Embryonic facial prominence (tissue), 1 donor: ENCODE measurements around the gene HMGN4.
A peak's percentile ranks its signal among the peaks of the same experiment; 100 is the strongest.
"Not testable (repeated sequence)": the region's sequence is repeated elsewhere in the genome, so short reads cannot be mapped to it uniquely, and the experiment has no call there.

Source experiments
- DNase-seq: peaks from one replicate; pipeline ENCODE4 v3.0.0-alpha.2; 2016; ENCODE audit errors: extremely low spot score

The HMGN4 gene

GRCh38 chr6:26537846-26538571 is at the start of gene HMGN4:
TSS of gene HMGN4 (plus strand) at chr6:26538366. CDS start at chr6:26545207, 6,841 bp downstream.
- peak; percentile 89 for DNase-seq

DNA sequence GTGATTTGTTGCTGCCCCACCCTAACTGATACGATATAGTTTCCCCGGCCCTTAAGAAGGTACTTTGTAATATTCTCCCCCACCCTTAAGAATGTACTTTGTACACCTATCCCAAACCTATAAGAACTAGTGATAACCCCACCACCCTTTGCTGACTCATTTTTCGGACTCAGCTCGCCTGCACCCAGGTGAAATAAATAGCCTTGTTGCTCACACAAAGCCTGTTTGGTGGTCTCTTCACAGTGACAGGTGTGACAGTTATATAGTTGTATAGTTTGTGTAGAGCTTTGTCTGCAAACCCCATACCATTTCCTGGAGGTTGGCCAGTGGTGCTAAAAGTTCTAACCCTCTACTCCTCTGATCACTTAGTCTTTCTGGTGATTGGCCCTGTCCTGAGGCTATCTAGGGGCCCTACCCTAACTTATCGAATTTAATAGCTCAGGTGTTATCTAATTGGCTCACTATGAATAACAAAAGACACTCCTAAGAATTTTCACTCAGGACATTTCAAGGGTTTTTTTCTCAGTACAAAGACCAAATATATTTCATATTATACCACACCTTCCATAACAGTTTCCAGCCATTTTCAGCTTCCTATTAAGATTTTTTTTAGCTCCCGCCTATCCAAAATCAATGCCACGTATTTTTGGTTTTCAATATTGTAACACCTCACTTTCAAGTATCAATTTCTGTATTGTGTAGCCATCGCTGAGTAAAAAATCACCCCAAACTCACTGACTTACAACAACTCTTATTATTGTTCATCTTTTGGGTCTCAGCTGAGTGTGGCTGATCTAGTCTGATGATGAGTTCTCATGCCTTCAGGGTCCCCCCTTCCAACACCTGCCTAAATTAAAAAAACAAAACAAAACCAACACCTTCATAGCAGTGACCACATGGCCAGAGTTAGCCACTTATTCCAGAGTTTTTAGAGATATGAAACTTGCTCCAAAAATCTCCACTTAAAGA is 47.9 kb upstream of the HMGN4 start:
- DNase-seq, result no peak

- DNase-seq, result no peak
Observed at GRCh38 chr6:26491604-26492003, 46.6 kb upstream of the HMGN4 start.

- no peak for DNase-seq
Observed at GRCh38 chr6:26493258-26493657, 44.9 kb upstream of the HMGN4 start.

- DNase-seq, result no peak
Observed at GRCh38 chr6:26494117-26494516, 44.0 kb upstream of the HMGN4 start.

- DNase-seq, result no peak
Observed at GRCh38 chr6:26495281-26495680, 42.9 kb upstream of the HMGN4 start.

DNA sequence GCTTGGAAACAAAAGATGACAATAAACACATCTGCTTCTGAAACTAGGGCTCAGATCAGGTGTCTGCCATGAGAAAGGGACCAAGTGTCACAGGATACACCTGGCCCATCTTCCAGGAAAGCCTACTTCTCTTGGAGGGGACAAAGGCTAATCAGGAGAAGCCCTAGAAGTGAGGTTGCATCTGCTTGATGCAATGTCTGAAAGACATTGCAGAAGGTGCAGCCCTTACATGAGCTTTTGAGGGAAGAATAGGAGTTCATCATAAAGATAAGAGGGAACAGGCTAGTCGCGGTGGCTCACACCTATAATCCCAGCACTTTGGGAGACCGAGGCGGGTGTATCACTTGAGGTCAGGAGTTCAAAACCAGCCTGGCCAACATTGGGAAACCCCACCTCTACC is 40.6 kb upstream of the HMGN4 start:
- DNase-seq, result no peak

DNA sequence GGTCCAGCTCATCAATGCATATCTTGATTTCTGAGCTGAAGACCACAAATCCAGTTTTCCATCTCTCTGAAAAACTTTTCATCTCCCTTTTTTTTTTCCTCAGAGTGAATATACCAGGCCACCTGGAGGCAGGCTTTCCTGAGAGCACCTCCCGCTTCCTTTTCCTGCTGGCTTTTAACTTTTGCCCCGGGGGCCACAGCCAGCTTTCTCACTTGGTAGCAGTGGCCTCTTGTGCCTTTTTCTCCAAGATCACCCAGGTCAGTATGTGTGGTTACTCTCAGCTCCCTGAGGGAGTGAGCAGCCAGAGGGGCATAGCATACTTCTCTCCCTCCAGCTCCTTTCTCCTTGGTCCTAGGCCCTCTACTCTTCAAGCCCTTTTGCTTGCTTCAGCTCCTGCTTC is 38.1 kb upstream of the HMGN4 start, which contains the start of gene BTN1A1:
TSS of gene BTN1A1 (plus strand) at position 202 of the 400 bp plus-strand sequence. CDS start 984 bp downstream, outside the sequence.
- no peak for DNase-seq

DNA sequence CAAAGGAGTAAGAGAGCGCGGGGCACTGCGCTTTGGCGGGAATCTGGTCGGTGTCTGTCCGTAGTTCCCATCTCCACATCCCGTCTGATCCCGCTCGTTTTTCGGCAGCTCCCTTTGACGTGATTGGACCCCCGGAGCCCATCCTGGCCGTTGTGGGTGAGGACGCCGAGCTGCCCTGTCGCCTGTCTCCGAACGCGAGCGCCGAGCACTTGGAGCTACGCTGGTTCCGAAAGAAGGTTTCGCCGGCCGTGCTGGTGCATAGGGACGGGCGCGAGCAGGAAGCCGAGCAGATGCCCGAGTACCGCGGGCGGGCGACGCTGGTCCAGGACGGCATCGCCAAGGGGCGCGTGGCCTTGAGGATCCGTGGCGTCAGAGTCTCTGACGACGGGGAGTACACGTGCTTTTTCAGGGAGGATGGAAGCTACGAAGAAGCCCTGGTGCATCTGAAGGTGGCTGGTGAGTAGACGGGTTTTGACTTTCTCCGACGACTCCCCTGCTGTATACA is 36.6 kb upstream of the HMGN4 start:
- DNase-seq, result no peak

DNA sequence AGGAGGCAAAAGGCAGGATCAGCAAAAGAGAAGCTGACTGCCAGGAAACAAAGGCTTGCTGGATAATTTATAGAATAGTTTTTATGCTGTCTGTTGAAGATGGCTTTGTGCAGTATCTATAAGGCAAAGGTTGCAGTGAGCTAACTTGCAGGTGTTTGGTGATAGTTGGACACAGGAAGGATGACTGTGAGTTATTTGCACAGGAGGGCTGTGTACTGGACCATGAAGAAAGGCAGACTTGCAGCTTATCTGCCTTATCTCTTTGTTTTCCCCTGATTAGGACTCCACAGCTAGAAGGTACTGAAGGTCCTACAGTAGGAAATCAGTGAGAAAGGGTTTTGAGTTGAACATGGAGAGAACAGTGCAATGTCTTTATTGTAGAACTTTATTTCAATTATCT is 36.0 kb upstream of the HMGN4 start:
- no peak for DNase-seq

DNA sequence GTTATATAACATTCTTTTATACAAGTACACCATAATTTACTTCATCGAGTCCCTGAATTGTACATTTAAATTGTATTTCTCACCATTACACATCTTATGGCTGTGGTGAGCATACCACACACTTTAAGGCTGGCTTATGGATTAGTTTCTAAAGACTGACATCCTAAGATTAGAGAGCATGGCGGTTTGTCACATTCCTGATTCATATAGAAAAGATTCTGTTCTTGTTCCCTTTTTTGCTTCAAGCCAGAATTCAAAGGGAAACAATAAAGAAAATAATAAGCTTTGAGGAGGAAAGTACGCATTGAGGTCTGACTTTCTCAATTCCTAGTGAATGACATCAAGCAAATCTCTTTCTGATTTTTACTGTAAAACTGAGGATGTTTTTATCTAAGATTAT is 35.5 kb upstream of the HMGN4 start:
- DNase-seq, result no peak

DNA sequence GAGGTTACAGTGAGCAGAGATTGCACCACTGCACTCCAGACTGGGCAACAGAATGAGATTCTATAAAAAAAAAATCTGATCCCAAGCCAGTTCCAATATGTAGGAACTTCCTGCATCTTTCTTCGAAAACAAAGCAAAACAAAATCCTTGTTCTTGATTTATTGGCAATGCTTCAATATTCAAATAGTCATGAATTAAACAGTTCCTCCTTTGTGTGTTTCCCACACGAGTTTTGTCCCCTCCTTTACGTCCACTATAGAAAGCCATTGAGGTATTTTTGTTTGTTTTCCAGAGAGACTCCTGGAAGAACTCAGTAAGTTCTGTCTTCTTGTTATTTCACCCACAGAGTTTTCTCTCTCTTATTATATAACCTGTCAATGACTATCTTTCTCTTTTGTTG is 30.5 kb upstream of the HMGN4 start:
- no peak for DNase-seq

- DNase-seq, result not testable (repeated sequence)
Observed at GRCh38 chr6:26511033-26511432, 27.1 kb upstream of the HMGN4 start.

- no peak for DNase-seq
Observed at GRCh38 chr6:26514984-26515383, 23.2 kb upstream of the HMGN4 start.

GRCh38 chr6:26516481-26517427 is 21.4 kb upstream of the HMGN4 start:
- no peak for DNase-seq

- no peak for DNase-seq
Observed at GRCh38 chr6:26519359-26519758, 18.8 kb upstream of the HMGN4 start.

- peak; percentile 68 for DNase-seq
Observed at GRCh38 chr6:26520237-26520849, 17.8 kb upstream of the HMGN4 start.

GRCh38 chr6:26520850-26521599 is 17.1 kb upstream of the HMGN4 start:
- peak; percentile 73 for DNase-seq

- no peak for DNase-seq
Observed at GRCh38 chr6:26521600-26522391, 16.4 kb upstream of the HMGN4 start.
